ENCODE measurements around the gene FER1L5.

DNA sequence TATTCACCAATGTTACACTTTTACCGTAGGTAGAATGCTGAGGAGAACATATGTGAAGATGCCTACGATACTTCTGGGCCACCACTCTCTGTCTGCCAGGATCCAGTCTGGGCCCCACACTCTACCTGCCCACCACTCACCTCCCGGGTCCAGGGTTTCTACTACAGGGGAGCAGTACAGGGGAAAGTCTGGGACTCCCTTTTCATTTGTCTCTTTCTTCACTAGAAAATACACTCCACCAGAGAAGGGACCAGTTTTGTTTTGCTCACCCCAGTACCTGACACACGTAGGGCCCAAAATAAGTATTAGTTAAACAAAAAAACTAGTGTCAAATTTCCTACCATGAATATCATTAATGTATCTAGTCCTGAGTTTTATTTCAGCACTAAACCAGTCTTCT lies 25.6 kb upstream of the FER1L5 start:
- TF ChIP-seq POLR2A (IDR thresholded peaks at IDR 0.05; ENCODE audit: low read depth, low read length), result no peak
- TF ChIP-seq, protein P1, sequence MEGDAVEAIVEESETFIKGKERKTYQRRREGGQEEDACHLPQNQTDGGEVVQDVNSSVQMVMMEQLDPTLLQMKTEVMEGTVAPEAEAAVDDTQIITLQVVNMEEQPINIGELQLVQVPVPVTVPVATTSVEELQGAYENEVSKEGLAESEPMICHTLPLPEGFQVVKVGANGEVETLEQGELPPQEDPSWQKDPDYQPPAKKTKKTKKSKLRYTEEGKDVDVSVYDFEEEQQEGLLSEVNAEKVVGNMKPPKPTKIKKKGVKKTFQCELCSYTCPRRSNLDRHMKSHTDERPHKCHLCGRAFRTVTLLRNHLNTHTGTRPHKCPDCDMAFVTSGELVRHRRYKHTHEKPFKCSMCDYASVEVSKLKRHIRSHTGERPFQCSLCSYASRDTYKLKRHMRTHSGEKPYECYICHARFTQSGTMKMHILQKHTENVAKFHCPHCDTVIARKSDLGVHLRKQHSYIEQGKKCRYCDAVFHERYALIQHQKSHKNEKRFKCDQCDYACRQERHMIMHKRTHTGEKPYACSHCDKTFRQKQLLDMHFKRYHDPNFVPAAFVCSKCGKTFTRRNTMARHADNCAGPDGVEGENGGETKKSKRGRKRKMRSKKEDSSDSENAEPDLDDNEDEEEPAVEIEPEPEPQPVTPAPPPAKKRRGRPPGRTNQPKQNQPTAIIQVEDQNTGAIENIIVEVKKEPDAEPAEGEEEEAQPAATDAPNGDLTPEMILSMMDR (IDR thresholded peaks at IDR 0.05; ENCODE audit: extremely low read depth in 1 of 2, insufficient read depth in 1 of 2, low read depth in 1 of 2, low read length in 2 of 2), result no peak
- TF ChIP-seq GATA2 (IDR thresholded peaks at IDR 0.05; ENCODE audit: insufficient read depth, insufficient read length, low read depth, low read length), result no peak
- TF ChIP-seq, protein P2, sequence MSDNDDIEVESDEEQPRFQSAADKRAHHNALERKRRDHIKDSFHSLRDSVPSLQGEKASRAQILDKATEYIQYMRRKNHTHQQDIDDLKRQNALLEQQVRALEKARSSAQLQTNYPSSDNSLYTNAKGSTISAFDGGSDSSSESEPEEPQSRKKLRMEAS (IDR thresholded peaks at IDR 0.05; ENCODE audit: insufficient read depth, insufficient read length), result no peak
- TF ChIP-seq JUN (IDR thresholded peaks at IDR 0.05; ENCODE audit: borderline replicate concordance, insufficient read depth, insufficient read length, low read depth), result no peak
- no peak for TF ChIP-seq POLR2AphosphoS5 (IDR thresholded peaks at IDR 0.05; ENCODE audit: insufficient read depth, low read depth, low read length)
- no peak for TF ChIP-seq EZH2 (IDR thresholded peaks at IDR 0.05; ENCODE audit: borderline replicate concordance, low read depth, low read length, severe bottlenecking)

All from endothelial cell of umbilical vein (primary cell).